ENCODE results near the gene CCDC57.

Gene CCDC57

DNA sequence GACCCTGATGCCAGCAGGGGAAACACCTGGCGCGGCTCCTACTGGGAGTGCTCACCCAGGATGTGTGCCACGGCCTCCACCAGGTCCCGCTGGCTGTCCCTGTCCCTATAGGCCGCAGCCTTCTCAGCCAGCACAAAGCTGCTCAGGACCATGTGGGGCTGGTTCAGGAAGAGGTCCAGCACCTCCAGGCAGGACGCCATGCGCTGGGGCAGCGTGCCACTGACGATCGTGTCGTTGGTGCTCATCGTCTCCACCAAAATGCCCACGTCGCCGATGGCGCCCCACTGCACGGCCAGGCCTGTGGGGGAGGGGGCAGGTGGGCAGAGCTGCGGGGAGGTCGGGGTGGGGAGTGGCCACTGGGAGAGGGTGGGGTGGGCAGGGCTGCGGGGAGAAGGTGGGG, 131.1 kb downstream of the CCDC57 start:
- DNase-seq = no peak
- H3K4me2 ChIP-seq (ENCODE audit: low read depth, low read length) = no peak overlapping the region
- no peaks in the 10 kb centered on the region for H3K9me2 ChIP-seq (replicated peaks; ENCODE audit: insufficient read depth, low read length)
- no peaks in the 10 kb centered on the region for H4K20me1 ChIP-seq (ENCODE audit: insufficient read depth, low read length)
- H3K4me3 ChIP-seq (ENCODE audit: low read length) = no peak overlapping the region
- TF ChIP-seq EZH2phosphoT487 (IDR thresholded peaks at IDR 0.05; ENCODE audit: low read length) (no peak), EZH2 (optimal IDR thresholded peaks at IDR 0.05; ENCODE audit: low read depth, low read length) (no peak)
- TF ChIP-seq, protein P1, sequence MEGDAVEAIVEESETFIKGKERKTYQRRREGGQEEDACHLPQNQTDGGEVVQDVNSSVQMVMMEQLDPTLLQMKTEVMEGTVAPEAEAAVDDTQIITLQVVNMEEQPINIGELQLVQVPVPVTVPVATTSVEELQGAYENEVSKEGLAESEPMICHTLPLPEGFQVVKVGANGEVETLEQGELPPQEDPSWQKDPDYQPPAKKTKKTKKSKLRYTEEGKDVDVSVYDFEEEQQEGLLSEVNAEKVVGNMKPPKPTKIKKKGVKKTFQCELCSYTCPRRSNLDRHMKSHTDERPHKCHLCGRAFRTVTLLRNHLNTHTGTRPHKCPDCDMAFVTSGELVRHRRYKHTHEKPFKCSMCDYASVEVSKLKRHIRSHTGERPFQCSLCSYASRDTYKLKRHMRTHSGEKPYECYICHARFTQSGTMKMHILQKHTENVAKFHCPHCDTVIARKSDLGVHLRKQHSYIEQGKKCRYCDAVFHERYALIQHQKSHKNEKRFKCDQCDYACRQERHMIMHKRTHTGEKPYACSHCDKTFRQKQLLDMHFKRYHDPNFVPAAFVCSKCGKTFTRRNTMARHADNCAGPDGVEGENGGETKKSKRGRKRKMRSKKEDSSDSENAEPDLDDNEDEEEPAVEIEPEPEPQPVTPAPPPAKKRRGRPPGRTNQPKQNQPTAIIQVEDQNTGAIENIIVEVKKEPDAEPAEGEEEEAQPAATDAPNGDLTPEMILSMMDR (IDR thresholded peaks at IDR 0.05; ENCODE audit: low read length) = no peak
- H3K36me3 ChIP-seq (replicated peaks; ENCODE audit: insufficient read depth, low read length) = peaks cover 13% of the 10 kb centered on the region
- no peaks in the 10 kb centered on the region for H3K27me3 ChIP-seq (replicated peaks; ENCODE audit: insufficient read depth, low read length)
- H3K27ac ChIP-seq (ENCODE audit: low read length) = no peak overlapping the region
- no peak overlapping the region for H2AFZ ChIP-seq (ENCODE audit: low read length)
- H3F3A ChIP-seq (ENCODE audit: insufficient read depth, low read length) = peaks cover 3% of the 10 kb centered on the region; the same call in 1 of the 2 replicates
- H3K9ac ChIP-seq (ENCODE audit: low read length) = no peak overlapping the region
- no peaks in the 10 kb centered on the region for H3K79me2 ChIP-seq (ENCODE audit: low read length)
- no peaks in the 10 kb centered on the region for H3K4me1 ChIP-seq (ENCODE audit: low read length)
- no peaks in the 10 kb centered on the region for H3K9me3 ChIP-seq (replicated peaks; ENCODE audit: insufficient read depth, low read length)

DNA sequence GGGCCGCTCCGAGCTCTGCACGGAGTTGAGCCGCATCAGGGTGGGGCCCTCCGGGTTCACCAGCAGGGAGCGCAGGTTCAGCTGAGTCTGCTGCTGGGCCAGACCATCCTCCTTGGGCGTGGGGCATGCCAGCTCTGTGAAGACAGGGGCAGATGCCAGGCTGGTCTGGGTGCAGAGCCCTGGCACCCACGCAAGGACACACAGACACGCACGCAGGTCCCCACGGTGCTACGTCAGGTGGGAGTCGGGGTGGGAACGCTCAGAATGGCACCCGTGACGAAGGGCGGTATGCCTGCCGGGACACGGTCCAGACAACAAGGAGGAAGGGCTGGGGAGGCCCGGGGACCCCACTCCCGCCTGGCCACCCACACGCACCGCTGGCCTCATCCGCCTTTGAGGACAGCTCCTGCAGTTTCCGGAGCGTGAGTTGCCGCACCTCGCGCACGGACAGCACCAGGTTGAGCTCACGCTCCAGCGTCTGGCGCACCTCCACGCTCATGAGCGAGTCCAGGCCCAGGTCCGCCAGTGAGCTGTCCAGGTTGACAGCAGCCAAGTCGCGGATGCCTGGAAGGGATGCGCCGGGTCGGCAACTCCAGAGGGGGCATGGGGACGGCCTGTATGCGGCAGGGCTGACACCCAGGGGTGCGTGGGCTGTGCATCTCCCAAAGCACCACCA, 131.7 kb downstream of the CCDC57 start:
- DNase-seq = no peak
- H3K4me3 ChIP-seq (ENCODE audit: low read length) = no peak overlapping the region
- no peak overlapping the region for H2AFZ ChIP-seq (ENCODE audit: low read length)
- H3K9ac ChIP-seq (ENCODE audit: low read length) = no peak overlapping the region
- H3K79me2 ChIP-seq (ENCODE audit: low read length) = no peaks in the 10 kb centered on the region
- H3K27ac ChIP-seq (ENCODE audit: low read length) = no peak overlapping the region
- no peaks in the 10 kb centered on the region for H3K9me2 ChIP-seq (replicated peaks; ENCODE audit: insufficient read depth, low read length)
- no peak for TF ChIP-seq EZH2phosphoT487 (IDR thresholded peaks at IDR 0.05; ENCODE audit: low read length)
- TF ChIP-seq EZH2 (optimal IDR thresholded peaks at IDR 0.05; ENCODE audit: low read depth, low read length) = no peak
- TF ChIP-seq, protein P1 (IDR thresholded peaks at IDR 0.05; ENCODE audit: low read length) = no peak
- H3K36me3 ChIP-seq (replicated peaks; ENCODE audit: insufficient read depth, low read length) = peaks cover 13% of the 10 kb centered on the region
- peaks cover 3% of the 10 kb centered on the region; the same call in 1 of the 2 replicates for H3F3A ChIP-seq (ENCODE audit: insufficient read depth, low read length)
- no peaks in the 10 kb centered on the region for H3K9me3 ChIP-seq (replicated peaks; ENCODE audit: insufficient read depth, low read length)
- no peak overlapping the region for H3K4me2 ChIP-seq (ENCODE audit: low read depth, low read length)
- no peaks in the 10 kb centered on the region for H4K20me1 ChIP-seq (ENCODE audit: insufficient read depth, low read length)
- no peaks in the 10 kb centered on the region for H3K27me3 ChIP-seq (replicated peaks; ENCODE audit: insufficient read depth, low read length)
- no peaks in the 10 kb centered on the region for H3K4me1 ChIP-seq (ENCODE audit: low read length)

DNA sequence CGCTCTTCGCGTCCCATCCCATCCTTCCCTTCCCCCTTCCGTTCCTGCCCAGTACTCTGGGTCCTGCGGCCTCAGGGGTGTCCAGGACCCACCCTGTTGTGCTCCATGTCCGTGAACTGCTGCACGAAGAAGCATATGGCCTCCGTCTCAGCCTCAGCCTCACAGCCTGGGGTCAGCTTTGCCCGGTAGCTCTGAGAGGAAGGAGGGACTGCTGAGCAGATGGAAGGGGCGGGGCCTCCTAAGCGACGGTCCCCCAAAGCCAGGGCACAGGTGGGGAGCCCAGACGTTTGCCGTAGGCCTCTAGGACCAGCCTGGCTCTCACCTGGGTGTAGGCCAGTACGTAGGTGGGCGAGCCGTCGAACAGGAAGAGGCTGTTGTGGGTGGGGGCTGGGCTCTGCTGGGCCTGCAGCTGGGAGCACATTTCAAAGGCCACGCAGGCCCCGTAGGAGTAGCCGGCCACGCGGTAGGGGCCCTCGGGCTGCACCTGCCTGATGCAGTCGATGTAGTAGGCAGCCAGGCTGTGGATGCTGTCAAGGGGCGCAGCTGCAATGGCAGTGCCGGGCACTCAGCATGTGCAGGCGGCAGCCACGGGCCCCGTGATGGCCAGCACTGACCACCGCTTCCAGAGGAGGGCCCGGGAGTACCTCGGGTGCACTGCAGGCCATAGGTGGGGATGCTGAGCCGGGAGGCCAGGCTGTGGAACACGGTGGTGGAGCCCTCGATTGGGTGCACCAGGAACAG, 132.4 kb downstream of the CCDC57 start:
- DNase-seq = no peak
- H3K4me2 ChIP-seq (ENCODE audit: low read depth, low read length) = no peak overlapping the region
- TF ChIP-seq, protein P1 (IDR thresholded peaks at IDR 0.05; ENCODE audit: low read length) = no peak
- H2AFZ ChIP-seq (ENCODE audit: low read length) = no peak overlapping the region
- H3K9me3 ChIP-seq (replicated peaks; ENCODE audit: insufficient read depth, low read length) = no peaks in the 10 kb centered on the region
- H3K9ac ChIP-seq (ENCODE audit: low read length) = no peak overlapping the region
- H3F3A ChIP-seq (ENCODE audit: insufficient read depth, low read length) = peaks cover 3% of the 10 kb centered on the region; the same call in 1 of the 2 replicates
- no peaks in the 10 kb centered on the region for H3K27me3 ChIP-seq (replicated peaks; ENCODE audit: insufficient read depth, low read length)
- H3K79me2 ChIP-seq (ENCODE audit: low read length) = no peaks in the 10 kb centered on the region
- H3K4me1 ChIP-seq (ENCODE audit: low read length) = no peaks in the 10 kb centered on the region
- no peaks in the 10 kb centered on the region for H3K9me2 ChIP-seq (replicated peaks; ENCODE audit: insufficient read depth, low read length)
- no peaks in the 10 kb centered on the region for H4K20me1 ChIP-seq (ENCODE audit: insufficient read depth, low read length)
- H3K36me3 ChIP-seq (replicated peaks; ENCODE audit: insufficient read depth, low read length) = peaks cover 13% of the 10 kb centered on the region
- no peak overlapping the region for H3K4me3 ChIP-seq (ENCODE audit: low read length)
- no peak overlapping the region for H3K27ac ChIP-seq (ENCODE audit: low read length)

Data from MM.1S (cell line).